Erythroblast (primary cell): ENCODE data around the gene PCDH9.

Experiments used
- DNase-seq, 2 experiments: peaks; one replicate each; lab custom pipeline; 2025; lab: John Stamatoyannopoulos, UW
- GATA1 ChIP-seq: IDR thresholded peaks from 2 replicates; pipeline ENCODE4 v1.6.1; 2011; ENCODE audit warnings: low read depth, mild to moderate bottlenecking, control low read depth, low read length, moderate library complexity
- POLR2A ChIP-seq: IDR thresholded peaks from 2 replicates; pipeline ENCODE4 v1.6.1; 2011; ENCODE audit warnings: mild to moderate bottlenecking, low read length

The PCDH9 gene

DNA sequence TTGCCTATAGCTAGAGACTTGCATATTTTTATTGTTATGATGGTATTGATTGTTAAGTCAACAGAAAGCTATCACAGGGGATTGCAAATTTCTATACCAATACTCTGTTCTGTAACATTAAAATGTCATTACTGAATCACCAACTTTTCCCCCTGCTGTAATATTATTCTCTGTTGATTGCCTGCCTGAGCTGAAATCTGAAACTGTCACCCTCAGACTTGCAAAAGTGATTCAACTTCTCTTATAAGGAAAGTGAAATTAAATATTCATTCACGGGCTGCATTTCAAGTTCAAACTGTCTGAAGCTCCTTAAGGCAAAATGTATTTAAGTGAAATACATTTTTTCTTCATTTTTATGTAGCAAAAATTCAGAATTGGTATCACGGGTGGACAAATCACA is 723.2 kb downstream of the PCDH9 start:
- TF ChIP-seq POLR2A (no peak), GATA1 (no peak)
- no peak for DNase-seq

DNA sequence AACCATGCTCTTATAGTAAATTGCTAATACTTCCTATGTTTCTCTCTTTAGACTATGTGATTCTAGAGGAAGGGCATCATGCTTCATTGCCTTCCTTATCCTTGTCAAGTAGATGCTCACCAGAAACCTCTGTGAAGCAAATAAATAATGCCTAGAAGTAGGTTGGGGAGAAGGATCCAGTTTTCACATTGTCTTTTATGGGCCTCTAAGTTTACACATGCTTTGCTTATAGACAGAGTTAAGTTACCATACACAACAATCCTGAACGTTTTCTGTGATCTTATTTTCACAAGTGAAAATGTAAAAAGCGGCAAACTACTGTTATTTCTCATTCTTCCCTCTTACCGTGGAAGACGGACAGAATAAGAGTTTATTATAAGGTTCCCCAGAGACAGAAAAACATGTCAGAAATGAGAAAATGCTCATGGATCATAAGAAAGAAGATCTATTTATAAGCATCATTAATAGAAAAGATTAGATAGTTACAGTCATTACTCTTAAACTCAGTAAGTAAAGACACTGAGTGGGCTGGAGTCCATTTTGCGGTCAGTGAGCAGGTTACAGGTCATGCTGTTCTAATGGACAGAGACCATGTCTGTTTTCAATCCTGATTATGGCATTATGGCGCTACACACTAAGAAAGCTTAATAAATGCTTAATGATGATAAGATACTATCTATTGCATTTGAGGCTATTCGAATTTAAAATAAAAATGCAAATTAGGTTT is 723.9 kb downstream of the PCDH9 start:
- no peak for TF ChIP-seq POLR2A
- TF ChIP-seq GATA1: no peak

DNA sequence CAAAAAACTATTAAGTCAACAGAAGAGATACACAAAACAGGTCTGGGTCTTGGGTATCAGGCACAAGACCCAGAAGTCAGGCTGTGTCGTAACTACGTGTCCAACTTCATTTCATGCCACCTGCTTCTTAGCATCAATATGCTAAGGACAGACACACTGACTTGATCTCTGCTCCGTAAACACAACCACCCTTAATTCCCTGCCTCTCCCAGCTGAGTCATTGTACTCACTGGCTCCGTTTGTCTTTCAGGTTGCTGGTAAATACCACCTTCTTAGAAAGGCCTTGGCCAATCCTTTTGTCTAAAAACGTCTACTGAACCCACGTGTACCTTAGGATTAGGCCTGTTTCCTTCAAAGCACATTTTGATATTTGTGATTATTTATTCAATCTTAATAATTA is 726.2 kb downstream of the PCDH9 start:
- no peak for DNase-seq
- no peak for TF ChIP-seq GATA1
- TF ChIP-seq POLR2A: no peak

More for the DNA sequence above, 723.9 kb downstream of the PCDH9 start:
- no peak for DNase-seq

DNA sequence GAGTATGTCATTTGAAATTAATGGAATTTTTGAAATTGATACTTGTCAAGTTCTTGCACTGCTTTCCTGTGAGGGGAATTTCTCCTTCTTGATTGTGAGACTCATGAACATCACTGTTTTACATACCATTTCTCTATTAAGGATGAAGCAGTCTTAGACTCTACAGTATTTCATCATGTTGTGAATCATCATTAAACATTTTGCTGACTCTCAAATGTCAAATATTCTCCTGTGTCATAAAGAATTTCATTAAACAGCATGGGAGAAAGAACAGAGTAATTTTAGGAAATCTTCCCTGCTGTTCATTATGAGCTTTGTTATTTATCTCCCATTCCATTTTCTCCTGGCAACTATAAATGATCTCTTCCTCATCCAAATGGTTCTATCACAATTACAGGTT is 729.0 kb downstream of the PCDH9 start:
- no peak for TF ChIP-seq POLR2A
- no peak for TF ChIP-seq GATA1
- DNase-seq: no peak

DNA sequence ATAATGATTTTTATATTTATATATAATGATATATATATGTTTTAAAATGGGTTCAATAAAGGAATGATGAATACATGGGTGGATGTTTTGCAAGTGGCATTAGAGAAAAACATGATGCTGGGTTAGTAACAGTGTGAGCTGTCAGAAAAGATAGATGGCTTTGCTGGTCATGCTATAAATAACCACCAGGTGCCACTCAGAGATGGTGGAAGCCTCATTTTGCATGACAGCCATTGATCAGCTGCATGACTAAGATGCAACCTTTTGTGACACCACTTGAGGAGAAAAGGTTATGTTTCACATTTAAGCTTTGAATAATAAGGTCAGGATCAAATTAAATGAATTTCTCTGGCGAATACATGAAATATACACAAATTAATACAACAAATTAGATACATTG is 737.7 kb downstream of the PCDH9 start:
- TF ChIP-seq GATA1 (no peak), POLR2A (no peak)
- DNase-seq: peak; percentile 0 to 1

DNA sequence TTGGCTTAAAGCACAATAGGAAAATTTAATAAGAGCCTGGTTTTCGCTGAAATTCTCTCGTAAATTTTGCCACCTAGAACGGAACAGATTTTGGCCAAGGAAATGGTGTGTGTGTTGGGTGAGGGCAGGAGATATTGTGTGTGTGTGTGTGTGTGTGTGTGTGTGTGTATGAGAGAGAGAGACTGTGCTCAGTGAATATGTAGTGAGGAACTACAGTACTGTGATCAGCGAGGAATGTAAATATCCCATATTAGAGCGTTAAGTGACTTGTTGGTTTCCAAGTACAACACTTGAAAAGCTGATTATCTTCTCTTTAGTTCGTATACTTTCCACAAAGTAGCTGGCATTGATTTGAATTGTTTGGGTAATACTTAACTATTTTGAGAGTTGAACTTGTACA is 738.9 kb downstream of the PCDH9 start:
- no peak for DNase-seq
- TF ChIP-seq GATA1 (no peak), POLR2A (no peak)

DNA sequence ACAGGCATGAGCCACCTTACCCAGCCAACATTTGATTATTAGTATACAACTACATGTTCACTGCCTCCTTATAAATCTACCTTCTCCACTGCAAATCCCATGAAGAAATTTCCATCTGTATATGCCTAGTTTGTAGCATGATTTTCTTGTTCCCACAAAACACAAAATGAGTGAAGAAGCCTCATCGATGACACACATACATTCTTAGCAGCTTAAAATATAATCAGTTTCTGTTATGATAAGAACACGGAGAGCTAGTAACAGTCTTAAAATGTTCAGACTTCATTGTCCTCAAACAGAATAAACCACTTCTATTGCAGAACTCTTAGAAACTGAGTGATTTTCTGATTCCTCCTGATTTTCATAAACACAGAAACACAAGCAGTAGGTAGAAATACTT is 740.5 kb downstream of the PCDH9 start:
- TF ChIP-seq POLR2A: no peak
- no peak for TF ChIP-seq GATA1
- DNase-seq: no peak

DNA sequence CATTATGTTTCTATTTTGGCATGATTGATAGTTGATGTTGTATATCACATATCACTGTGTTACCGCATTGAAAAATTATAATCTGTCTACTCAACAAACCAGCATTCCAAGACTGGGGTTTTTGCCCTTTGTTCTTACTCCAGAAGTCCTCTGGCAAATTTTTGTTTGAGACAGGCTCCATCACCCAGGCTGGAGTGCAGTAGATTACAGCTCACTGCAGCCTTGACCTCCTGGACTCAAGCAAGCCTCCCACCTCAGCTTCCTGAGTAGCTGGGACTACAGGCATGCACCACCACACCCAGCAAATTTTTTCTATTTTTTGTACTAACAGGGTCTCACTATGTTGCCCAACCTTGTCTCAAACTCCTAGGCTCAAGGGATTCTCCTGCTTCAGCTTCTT is 741.0 kb downstream of the PCDH9 start:
- TF ChIP-seq GATA1: no peak
- TF ChIP-seq POLR2A: no peak

DNA sequence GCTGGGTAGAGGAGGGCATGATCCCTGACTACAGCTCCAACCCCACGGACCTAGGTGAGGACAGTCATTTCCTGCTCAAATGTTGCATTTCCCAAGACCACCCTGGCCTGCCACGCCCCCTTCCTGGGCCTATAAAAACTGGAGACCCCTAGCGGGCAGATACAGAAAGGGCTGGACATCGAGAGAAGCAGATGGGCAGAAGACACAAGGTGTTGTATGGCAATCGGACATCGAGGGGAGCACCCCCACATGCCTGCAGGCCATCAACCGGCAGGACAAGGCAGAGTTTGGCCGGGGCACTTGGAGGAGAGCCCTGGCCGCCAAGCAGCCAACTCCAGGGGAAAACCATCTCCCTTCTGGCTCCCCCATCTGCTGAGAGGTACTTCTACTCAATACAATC is 746.4 kb downstream of the PCDH9 start:
- no peak for DNase-seq
- TF ChIP-seq GATA1 (no peak), POLR2A (no peak)

More for the DNA sequence above, 741.0 kb downstream of the PCDH9 start:
- no peak for DNase-seq

DNA sequence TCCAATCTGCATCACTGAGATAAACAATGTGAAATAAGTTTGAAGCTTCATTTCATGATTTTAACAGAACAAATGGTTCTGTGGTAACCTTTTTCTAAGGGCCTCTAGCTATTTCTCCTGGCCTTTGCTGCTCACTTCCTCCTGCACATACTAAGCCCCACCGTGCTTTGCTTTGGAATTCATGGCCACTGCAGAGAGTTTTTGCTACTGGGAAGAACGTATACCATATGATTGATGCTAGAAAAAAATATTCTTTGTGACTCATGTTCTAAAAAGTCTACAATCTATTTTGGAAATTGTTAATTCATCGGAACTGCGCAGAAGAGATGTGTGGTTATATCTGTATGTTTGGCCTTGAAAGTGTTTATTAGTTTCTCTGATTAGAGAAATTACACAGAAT is 747.3 kb downstream of the PCDH9 start:
- DNase-seq: no peak
- TF ChIP-seq POLR2A (no peak), GATA1 (no peak)

DNA sequence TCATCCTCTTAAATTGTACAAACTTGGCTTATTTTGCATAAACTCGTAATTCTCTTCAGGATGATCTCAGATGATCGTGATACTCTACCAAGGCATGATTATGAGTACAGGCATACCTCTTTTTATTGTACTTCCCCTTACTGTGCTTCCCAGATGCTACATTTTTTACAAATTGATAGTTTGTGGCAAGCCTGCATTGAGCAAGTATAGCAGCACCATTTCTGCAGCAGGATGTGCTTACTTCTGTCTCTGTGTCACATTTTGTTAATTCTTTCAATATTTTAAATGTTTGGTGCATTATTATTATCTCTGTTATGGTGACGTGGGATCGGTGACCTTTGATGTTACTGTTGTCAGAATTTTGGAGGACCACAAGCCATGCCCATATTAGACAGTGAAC is 752.3 kb downstream of the PCDH9 start:
- no peak for DNase-seq
- TF ChIP-seq POLR2A (no peak), GATA1 (no peak)

DNA sequence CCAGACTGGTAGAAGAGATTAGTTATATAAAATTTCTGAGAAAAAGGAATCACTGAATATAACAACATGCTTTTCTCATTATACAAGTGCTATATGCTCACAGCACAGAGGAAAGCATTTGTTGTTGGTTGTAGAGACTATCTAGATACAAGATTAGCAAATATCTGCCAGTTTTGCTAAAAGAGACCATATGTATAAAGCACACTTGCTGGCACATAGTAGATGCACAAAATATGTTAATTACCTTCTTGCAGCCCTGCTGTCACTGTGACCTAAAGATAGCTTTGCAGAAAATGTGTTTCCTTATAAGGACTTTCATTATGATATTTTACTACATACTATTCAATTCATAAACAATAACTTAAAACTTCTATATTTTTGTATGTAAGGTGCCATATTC is 755.1 kb downstream of the PCDH9 start:
- TF ChIP-seq GATA1 (no peak), POLR2A (no peak)
- DNase-seq: no peak

DNA sequence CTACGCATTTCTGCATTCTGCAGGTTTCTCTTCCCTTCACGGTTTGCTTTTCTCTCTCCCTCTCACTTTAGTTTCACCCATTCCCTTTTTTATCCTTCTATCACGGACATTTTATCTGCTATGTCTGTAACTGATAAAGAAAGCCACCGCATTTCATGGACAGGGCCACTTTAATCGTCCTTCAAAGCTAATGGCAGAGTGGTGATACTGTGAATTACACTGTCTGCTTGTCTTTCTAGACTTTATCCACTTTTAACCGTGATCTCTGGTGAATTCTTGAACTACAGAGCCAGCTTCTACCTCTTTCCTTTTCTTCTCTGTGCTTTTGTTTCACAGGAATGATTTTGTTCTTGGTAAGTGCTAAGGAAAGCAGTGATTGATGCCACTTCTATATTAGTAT is 760.4 kb downstream of the PCDH9 start:
- no peak for DNase-seq
- TF ChIP-seq GATA1: no peak
- TF ChIP-seq POLR2A: no peak

DNA sequence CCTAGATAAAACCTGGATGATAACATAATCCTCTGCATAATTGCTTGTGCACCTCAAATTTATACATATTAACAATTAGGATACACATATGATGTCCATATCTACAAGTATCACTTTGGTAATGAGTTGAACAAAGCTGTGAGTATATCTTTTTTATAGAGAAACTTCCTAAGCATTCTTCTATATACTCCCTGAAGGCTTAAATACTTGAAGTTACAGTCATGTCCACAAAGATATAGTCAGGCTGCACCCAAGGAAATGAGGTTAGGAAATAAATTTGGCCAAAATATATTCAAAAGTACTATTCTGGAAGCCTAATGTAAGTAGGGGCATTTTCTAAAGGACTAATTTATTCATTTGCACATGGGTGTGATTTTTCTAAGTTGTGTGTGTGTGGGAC is 761.5 kb downstream of the PCDH9 start:
- no peak for DNase-seq
- no peak for TF ChIP-seq POLR2A
- TF ChIP-seq GATA1: no peak

DNA sequence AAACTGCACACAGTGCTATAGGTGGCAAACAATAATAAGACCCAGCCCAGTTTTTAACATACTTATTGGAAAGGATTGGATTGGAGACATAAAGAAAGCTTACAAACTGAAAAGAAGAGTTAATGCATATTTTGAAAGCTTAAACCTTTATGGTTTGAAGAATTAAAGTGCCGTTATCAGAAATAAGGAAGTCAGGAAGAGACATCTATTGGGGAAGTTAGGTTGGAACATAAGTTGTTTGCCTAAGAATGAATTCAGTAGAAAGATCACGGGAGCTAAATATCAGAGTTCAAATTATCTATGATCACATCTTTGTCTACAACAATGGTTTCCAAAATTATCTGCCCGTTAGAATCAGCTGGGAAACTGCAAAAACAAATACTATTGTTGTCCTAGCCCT is 767.9 kb downstream of the PCDH9 start:
- DNase-seq: no peak
- no peak for TF ChIP-seq GATA1
- TF ChIP-seq POLR2A: no peak

DNA sequence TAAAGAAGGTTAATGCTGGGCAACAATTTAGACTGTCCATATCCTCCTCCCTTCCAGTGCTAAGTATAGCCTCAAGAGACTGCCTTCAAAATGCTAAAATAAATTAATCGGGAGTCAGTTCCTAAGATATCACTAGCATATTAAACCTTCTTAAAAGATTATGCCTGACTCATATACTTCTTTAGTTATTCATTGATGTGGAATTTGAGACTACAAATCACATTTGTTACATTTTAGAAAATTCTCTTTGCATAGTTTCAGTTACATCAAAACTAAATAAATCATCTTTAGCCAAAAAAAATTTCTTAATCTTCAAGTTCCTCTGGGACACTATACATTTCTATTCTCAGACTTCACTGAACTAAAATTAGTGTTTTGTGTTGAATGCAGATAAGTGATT is 769.1 kb downstream of the PCDH9 start:
- no peak for DNase-seq
- no peak for TF ChIP-seq POLR2A
- no peak for TF ChIP-seq GATA1
